SKM-1 (cell line): ENCODE measurements around the gene LMTK2.

Experiments used
- DNase-seq: peaks from one replicate; lab custom pipeline; 2025; ENCODE audit not compliant: unreplicated experiment; lab: John Stamatoyannopoulos, UW

The LMTK2 gene

GRCh38 chr7:98254516-98254915 lies 147.9 kb downstream of the LMTK2 start:
- DNase-seq: no peak

- DNase-seq: no peak
These were observed 148.4 kb downstream of the LMTK2 start for GRCh38 chr7:98254951-98255610.

DNA sequence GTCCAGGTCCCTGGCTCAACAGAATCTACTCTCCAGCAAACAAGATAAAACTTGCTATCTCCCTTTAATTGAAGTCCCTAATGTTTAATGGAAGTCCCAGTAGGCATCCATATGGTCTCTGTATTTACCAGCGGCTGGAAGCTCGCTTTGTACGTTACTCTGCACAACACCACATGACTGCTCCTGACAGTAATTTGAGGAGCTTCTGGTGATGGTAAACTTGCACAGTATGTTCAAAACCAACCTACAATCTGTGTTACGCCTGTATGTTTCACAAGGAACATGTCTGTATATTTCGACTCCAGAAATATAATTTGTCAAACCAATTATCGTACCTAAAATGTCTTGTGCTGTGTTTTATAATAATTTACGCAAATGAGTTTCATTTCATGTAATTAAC lies 149.8 kb downstream of the LMTK2 start:
- no peak for DNase-seq

GRCh38 chr7:98257701-98258100 lies 151.0 kb downstream of the LMTK2 start:
- DNase-seq: no peak
